AG04449 (cell line): ENCODE data around the gene SEMA5A.

Experiments
- CTCF ChIA-PET: fragments of 350-600 bp; formaldehyde crosslinking; extraction: SDS; loops from one replicate; lab custom pipeline; 2021; ENCODE audit warnings: antibody characterized with exemption; lab: Yijun Ruan, JAX
- POLR2A ChIA-PET: fragments of 400-600, 350-600 bp; formaldehyde crosslinking; extraction: SDS; loops from one replicate; lab custom pipeline; 2020; ENCODE audit warnings: antibody characterized with exemption, inconsistent platforms; lab: Yijun Ruan, JAX
- DNase-seq: peaks from one replicate; pipeline ENCODE4 v3.0.0-alpha.2; 2010; ENCODE audit warnings: low read depth, low spot score
- H3K4me3 ChIP-seq: 2 replicates; pipeline ENCODE4 v1.5.1; 2011; ENCODE audit warnings: low read depth, mild to moderate bottlenecking, control low read depth, low read length
- CTCF ChIP-seq: IDR thresholded peaks from one replicate; pipeline ENCODE4 v1.5.1; 2011; ENCODE audit warnings: mild to moderate bottlenecking, moderate library complexity, low read length, control low read depth, inconsistent platforms; ENCODE audit not compliant: insufficient read depth; ENCODE audit errors: missing control alignments

Gene SEMA5A

GRCh38 chr5:9339206-9339818 lies 206.6 kb downstream of the SEMA5A start:
- no peak overlapping the region for H3K4me3 ChIP-seq
- POLR2A ChIA-PET, result no interaction called here
- CTCF ChIA-PET, result interaction anchor here (1.7 kb wide), 1 partner anchor 9 kb away, joined by 5 read pairs; no protein-coding TSS in a partner anchor
- TF ChIP-seq CTCF, result peak; percentile 36
- DNase-seq, result no peak

GRCh38 chr5:9338796-9339195 lies 207.1 kb downstream of the SEMA5A start:
- POLR2A ChIA-PET, result no interaction called here
- TF ChIP-seq CTCF, result no peak
- no peak for DNase-seq
- H3K4me3 ChIP-seq, result no peak overlapping the region
- CTCF ChIA-PET, result interaction anchor here (0.6 to 1.7 kb wide), 4 partner anchors 8 to 53 kb away, joined by 3 to 6 read pairs (median 4); no protein-coding TSS in a partner anchor

- no peak overlapping the region for H3K4me3 ChIP-seq
- no peak for DNase-seq
- CTCF ChIA-PET, result interaction anchor here (0.6 to 1.7 kb wide), 4 partner anchors 9 to 52 kb away, joined by 3 to 6 read pairs (median 4); no protein-coding TSS in a partner anchor
- POLR2A ChIA-PET, result no interaction called here
- TF ChIP-seq CTCF, result no peak
Measured at GRCh38 chr5:9337928-9338595, 207.8 kb downstream of the SEMA5A start.

DNA sequence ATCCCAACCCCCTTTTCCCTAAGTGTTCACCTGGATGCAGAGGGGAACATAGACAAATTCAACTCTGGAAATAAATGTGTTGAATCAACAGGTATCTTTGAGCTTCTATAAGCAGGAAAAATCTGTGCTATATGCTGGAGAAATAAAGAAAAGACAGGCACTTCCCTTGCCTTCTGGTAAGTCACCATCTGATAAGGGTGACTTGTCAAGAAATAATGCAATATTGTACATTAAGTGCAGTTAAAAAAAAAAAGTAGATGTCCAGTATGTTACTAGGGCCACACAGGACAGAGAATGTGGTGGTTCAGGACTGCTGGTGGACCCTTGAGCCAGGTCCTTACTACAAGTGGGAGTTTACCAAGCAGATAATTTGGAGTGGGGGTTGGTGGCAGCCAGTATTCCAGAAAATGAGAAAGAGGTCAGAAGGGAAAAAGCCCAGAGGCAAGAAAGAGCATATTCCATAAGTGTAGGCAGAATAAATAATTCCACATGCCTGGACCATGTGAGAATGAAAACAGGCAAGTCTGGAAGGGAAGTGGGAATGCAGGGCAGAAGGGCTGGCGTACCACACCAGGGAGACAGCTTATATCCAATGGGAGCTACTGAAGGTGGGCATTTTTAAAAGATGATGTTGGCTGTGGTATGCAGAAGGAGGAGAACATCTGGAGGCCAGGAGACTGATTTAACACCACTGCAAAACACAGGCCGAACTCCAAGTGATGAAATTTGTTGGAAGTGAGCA lies 209.9 kb downstream of the SEMA5A start:
- H3K4me3 ChIP-seq, result no peak overlapping the region
- no peak for DNase-seq
- TF ChIP-seq CTCF, result no peak
- CTCF ChIA-PET, result interaction anchor here (1.0 to 1.5 kb wide), 2 partner anchors 15 to 163 kb away, joined by 3 read pairs; no protein-coding TSS in a partner anchor
- POLR2A ChIA-PET, result no interaction called here

GRCh38 chr5:9335269-9335668 lies 210.6 kb downstream of the SEMA5A start:
- no peak overlapping the region for H3K4me3 ChIP-seq
- ChIA-PET POLR2A (no interaction called here), CTCF (interaction anchor here (1.0 to 1.5 kb wide), 2 partner anchors 16 to 164 kb away, joined by 3 read pairs; no protein-coding TSS in a partner anchor)
- TF ChIP-seq CTCF, result no peak
- DNase-seq, result no peak

DNA sequence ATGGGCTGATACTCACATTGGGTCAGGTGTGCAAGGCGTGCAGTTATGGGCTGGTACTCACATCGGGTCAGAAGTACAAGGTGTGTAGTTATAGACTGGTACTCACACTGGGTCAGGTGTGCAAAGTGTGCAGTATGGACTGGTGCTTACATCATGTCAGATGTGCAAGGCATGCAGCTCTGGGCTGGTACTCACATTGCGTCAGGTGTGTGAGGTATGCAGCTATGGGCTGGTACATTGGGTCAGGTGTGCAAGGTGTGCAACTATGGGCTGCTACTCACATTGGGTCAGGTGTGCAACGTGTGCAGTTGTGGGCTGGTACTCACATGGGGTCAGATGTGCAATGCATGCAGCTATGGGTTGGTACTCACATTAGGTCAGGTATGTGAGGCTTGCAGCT lies 213.8 kb downstream of the SEMA5A start:
- ChIA-PET POLR2A (no interaction called here), CTCF (no interaction called here)
- no peak for TF ChIP-seq CTCF
- no peak overlapping the region for H3K4me3 ChIP-seq
- DNase-seq, result no peak
